NOMO-1 treated with DMSO at 0.1 percent for 48 hours (cell line): ENCODE data around the gene MIER1.
"Not testable (repeated sequence)": the region's sequence is repeated elsewhere in the genome, so short reads cannot be mapped to it uniquely, and the experiment has no call there.

Source experiments
- DNase-seq: peaks from one replicate; lab custom pipeline; 2025; ENCODE audit not compliant: unreplicated experiment; lab: John Stamatoyannopoulos, UW

MIER1 gene

GRCh38 chr1:66924756-66925557 lies at the start of gene MIER1, which contains the start of gene DNAI4:
Gene MIER1 (plus strand): TSS chr1:66924990. CDS start chr1:66925029, 39 bp downstream.
Gene DNAI4 (minus strand): TSS chr1:66924856. CDS start chr1:66924831, 25 bp downstream.
- DNase-seq, result peak; percentile 97

GRCh38 chr1:66876664-66877063 lies 48.1 kb upstream of the MIER1 start:
- DNase-seq, result no peak

- no peak for DNase-seq
These were observed 35.8 kb upstream of the MIER1 start for GRCh38 chr1:66889030-66889429.

GRCh38 chr1:66890621-66891020 lies 34.2 kb upstream of the MIER1 start:
- no peak for DNase-seq

- no peak for DNase-seq
These were observed 31.1 kb upstream of the MIER1 start for GRCh38 chr1:66893712-66894111.

- DNase-seq, result not testable (repeated sequence)
These were observed 9.6 kb upstream of the MIER1 start for GRCh38 chr1:66915203-66915602.

GRCh38 chr1:66916320-66916719 lies 8.5 kb upstream of the MIER1 start:
- no peak for DNase-seq

GRCh38 chr1:66917476-66917875 lies 7.3 kb upstream of the MIER1 start:
- DNase-seq, result no peak

GRCh38 chr1:66919063-66919462 lies 5.7 kb upstream of the MIER1 start:
- DNase-seq, result no peak

GRCh38 chr1:66919828-66920227 lies 5.0 kb upstream of the MIER1 start:
- DNase-seq, result no peak

GRCh38 chr1:66920543-66920942 lies 4.2 kb upstream of the MIER1 start:
- DNase-seq, result no peak

GRCh38 chr1:66925558-66925910 lies 744 bp downstream of the MIER1 start:
- no peak for DNase-seq

GRCh38 chr1:66925944-66926343 lies 1.2 kb downstream of the MIER1 start:
- no peak for DNase-seq

GRCh38 chr1:66927528-66927927 lies 2.7 kb downstream of the MIER1 start:
- DNase-seq, result no peak

GRCh38 chr1:66929146-66929688 lies 4.4 kb downstream of the MIER1 start:
- peak; percentile 12 for DNase-seq

GRCh38 chr1:66929691-66929998 lies 4.9 kb downstream of the MIER1 start:
- no peak for DNase-seq

GRCh38 chr1:66929999-66930822 lies 5.4 kb downstream of the MIER1 start:
- peak; percentile 89 for DNase-seq

GRCh38 chr1:66930823-66931174 lies 6.0 kb downstream of the MIER1 start:
- DNase-seq, result no peak

- no peak for DNase-seq
These were observed 6.8 kb downstream of the MIER1 start for GRCh38 chr1:66931590-66931989.

GRCh38 chr1:66932291-66932690 lies 7.5 kb downstream of the MIER1 start:
- no peak for DNase-seq

GRCh38 chr1:66933887-66934700 lies 9.3 kb downstream of the MIER1 start:
- DNase-seq, result no peak
